H1 (cell line): ENCODE measurements around the gene ZFP36L1. TPM values are rescaled to one million over a fixed set of nuclear protein-coding genes. Genes with fewer than 3 reads are reported as not detected.

Experiments used
- CHD2 ChIP-seq: IDR thresholded peaks from 2 replicates; pipeline ENCODE4 v1.6.1; 2012; ENCODE audit warnings: low read length, improper control_type of control experiment
- CREB1 ChIP-seq: IDR thresholded peaks from 2 replicates; pipeline ENCODE4 v1.6.1; 2012; ENCODE audit warnings: inconsistent platforms
- EP300 ChIP-seq, 2 experiments: IDR thresholded peaks; 1 replicate in 1 of 2; 2 replicates in 1 of 2; pipeline ENCODE4 v1.6.1; 2011 to 2012; ENCODE audit warnings: low read depth in 2 of 2, low read length in 2 of 2, mild to moderate bottlenecking in 2 of 2, borderline replicate concordance in 1 of 2, inconsistent platforms in 1 of 2, moderate library complexity in 1 of 2
- JUN ChIP-seq: IDR thresholded peaks from 2 replicates; pipeline ENCODE4 v1.6.1; 2011; ENCODE audit warnings: low read depth, mild to moderate bottlenecking, improper control_type of control experiment, low read length
- POU5F1 ChIP-seq: IDR thresholded peaks from 2 replicates; pipeline ENCODE4 v1.6.1; 2011; ENCODE audit warnings: low read depth, mild to moderate bottlenecking, low read length, moderate library complexity
- SIN3A ChIP-seq, 2 experiments: IDR thresholded peaks in 1 of 2; conservative IDR thresholded peaks in 1 of 2; 2 replicates each; pipeline ENCODE4 v1.6.1; 2011 to 2012; ENCODE audit warnings: low read length in 2 of 2, improper control_type of control experiment in 1 of 2, low read depth in 1 of 2, mild to moderate bottlenecking in 1 of 2
- YY1 ChIP-seq: IDR thresholded peaks from 2 replicates; pipeline ENCODE4 v1.6.1; 2011; ENCODE audit warnings: low read depth, mild to moderate bottlenecking, low read length
- polyA plus RNA-seq, 7 experiments: library from polyadenylated mRNA; depleted of rRNA in 3 of 7; stranded (reverse) in 5 of 7; unstranded in 2 of 7; fragments of >200 nt in 5 of 7; fragments of 200-250 nt in 2 of 7; gene quantifications; 1 replicate in 5 of 7; 2 replicates in 1 of 7; 4 replicates in 1 of 7; pipeline versions ENCODE4 v1.2.1 to v1.2.3, GENCODE V29; 2011 to 2013; ENCODE audit warnings: missing spikeins in 2 of 7, mixed read lengths in 2 of 7
- total RNA-seq: library from RNA; stranded (reverse); fragmentation: NEBNext Ultra II Directional; extraction: Animal tissue kit (Norgen Biotek cat#: 25700); gene quantifications from 2 replicates; pipeline ENCODE4 v1.2.1, GENCODE V29; 2021
- TF ChIP-seq, protein P1 (sequence below): IDR thresholded peaks from 2 replicates; pipeline ENCODE4 v1.6.1; 2012; ENCODE audit warnings: inconsistent platforms
- TF ChIP-seq, protein P2 (sequence below): fragments of 300-600 bp; sonication (generic); IDR thresholded peaks from 2 replicates; pipeline ENCODE4 v1.7.1; 2012; ENCODE audit warnings: low read length, moderate library complexity, mild to moderate bottlenecking, inconsistent platforms; ENCODE audit not compliant: insufficient replicate concordance

ZFP36L1 gene
- total and polyA plus RNA-seq, 2 of the 8 experiments (the other 6 are each of a cell fraction or from before 2014, with no cell fraction given), result 80.4 to 132 TPM

DNA sequence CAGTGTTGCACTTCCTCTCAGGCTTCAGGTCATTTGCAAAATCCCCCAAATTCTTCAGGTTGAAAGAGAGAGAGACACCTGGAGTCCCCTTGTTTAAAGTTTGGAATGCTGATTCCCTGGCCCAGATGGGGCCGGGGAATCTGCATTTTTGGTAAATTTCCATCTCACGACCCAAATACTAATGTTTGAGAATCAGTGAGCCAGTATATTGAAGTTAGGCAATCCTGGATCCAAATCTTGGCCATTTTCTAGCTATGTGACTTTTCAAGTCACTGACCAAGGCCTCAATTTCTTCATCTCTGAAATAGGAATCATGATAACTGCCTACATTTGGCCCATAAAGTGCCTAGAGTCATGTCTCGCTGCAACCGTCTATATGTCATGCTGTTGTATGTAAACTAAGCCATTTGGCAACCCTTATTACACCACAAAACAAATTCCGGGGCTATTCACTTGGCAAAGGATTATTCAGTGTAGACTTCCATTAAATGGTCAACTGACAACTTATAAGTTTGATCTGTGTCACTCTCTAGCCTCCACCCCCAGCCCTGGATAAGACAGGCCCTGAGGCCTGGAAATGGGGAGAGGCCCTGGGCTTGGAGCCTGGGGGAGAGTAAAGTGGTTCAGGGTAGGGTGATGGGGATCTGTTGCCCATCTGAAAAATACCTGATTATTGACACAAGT is 3.7 kb upstream of the ZFP36L1 start (continued):
- TF ChIP-seq, protein P1, sequence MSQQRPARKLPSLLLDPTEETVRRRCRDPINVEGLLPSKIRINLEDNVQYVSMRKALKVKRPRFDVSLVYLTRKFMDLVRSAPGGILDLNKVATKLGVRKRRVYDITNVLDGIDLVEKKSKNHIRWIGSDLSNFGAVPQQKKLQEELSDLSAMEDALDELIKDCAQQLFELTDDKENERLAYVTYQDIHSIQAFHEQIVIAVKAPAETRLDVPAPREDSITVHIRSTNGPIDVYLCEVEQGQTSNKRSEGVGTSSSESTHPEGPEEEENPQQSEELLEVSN, result no peak
- TF ChIP-seq, protein P2, sequence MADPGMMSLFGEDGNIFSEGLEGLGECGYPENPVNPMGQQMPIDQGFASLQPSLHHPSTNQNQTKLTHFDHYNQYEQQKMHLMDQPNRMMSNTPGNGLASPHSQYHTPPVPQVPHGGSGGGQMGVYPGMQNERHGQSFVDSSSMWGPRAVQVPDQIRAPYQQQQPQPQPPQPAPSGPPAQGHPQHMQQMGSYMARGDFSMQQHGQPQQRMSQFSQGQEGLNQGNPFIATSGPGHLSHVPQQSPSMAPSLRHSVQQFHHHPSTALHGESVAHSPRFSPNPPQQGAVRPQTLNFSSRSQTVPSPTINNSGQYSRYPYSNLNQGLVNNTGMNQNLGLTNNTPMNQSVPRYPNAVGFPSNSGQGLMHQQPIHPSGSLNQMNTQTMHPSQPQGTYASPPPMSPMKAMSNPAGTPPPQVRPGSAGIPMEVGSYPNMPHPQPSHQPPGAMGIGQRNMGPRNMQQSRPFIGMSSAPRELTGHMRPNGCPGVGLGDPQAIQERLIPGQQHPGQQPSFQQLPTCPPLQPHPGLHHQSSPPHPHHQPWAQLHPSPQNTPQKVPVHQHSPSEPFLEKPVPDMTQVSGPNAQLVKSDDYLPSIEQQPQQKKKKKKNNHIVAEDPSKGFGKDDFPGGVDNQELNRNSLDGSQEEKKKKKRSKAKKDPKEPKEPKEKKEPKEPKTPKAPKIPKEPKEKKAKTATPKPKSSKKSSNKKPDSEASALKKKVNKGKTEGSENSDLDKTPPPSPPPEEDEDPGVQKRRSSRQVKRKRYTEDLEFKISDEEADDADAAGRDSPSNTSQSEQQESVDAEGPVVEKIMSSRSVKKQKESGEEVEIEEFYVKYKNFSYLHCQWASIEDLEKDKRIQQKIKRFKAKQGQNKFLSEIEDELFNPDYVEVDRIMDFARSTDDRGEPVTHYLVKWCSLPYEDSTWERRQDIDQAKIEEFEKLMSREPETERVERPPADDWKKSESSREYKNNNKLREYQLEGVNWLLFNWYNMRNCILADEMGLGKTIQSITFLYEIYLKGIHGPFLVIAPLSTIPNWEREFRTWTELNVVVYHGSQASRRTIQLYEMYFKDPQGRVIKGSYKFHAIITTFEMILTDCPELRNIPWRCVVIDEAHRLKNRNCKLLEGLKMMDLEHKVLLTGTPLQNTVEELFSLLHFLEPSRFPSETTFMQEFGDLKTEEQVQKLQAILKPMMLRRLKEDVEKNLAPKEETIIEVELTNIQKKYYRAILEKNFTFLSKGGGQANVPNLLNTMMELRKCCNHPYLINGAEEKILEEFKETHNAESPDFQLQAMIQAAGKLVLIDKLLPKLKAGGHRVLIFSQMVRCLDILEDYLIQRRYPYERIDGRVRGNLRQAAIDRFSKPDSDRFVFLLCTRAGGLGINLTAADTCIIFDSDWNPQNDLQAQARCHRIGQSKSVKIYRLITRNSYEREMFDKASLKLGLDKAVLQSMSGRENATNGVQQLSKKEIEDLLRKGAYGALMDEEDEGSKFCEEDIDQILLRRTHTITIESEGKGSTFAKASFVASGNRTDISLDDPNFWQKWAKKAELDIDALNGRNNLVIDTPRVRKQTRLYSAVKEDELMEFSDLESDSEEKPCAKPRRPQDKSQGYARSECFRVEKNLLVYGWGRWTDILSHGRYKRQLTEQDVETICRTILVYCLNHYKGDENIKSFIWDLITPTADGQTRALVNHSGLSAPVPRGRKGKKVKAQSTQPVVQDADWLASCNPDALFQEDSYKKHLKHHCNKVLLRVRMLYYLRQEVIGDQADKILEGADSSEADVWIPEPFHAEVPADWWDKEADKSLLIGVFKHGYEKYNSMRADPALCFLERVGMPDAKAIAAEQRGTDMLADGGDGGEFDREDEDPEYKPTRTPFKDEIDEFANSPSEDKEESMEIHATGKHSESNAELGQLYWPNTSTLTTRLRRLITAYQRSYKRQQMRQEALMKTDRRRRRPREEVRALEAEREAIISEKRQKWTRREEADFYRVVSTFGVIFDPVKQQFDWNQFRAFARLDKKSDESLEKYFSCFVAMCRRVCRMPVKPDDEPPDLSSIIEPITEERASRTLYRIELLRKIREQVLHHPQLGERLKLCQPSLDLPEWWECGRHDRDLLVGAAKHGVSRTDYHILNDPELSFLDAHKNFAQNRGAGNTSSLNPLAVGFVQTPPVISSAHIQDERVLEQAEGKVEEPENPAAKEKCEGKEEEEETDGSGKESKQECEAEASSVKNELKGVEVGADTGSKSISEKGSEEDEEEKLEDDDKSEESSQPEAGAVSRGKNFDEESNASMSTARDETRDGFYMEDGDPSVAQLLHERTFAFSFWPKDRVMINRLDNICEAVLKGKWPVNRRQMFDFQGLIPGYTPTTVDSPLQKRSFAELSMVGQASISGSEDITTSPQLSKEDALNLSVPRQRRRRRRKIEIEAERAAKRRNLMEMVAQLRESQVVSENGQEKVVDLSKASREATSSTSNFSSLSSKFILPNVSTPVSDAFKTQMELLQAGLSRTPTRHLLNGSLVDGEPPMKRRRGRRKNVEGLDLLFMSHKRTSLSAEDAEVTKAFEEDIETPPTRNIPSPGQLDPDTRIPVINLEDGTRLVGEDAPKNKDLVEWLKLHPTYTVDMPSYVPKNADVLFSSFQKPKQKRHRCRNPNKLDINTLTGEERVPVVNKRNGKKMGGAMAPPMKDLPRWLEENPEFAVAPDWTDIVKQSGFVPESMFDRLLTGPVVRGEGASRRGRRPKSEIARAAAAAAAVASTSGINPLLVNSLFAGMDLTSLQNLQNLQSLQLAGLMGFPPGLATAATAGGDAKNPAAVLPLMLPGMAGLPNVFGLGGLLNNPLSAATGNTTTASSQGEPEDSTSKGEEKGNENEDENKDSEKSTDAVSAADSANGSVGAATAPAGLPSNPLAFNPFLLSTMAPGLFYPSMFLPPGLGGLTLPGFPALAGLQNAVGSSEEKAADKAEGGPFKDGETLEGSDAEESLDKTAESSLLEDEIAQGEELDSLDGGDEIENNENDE, result peak; percentile 83
- TF ChIP-seq JUN, result no peak
- no peak; the same call in 1 of the 2 replicates for TF ChIP-seq POU5F1
- no peak for TF ChIP-seq CHD2
- peak in 1 of 2 experiments; percentile 82; a peak in 1 of 3 replicates for TF ChIP-seq EP300 (IDR thresholded peaks at IDR 0.05; ENCODE audit: borderline replicate concordance in 1 of 2, low read depth in 2 of 2, low read length in 2 of 2)
- TF ChIP-seq SIN3A (conservative IDR thresholded peaks at IDR 0.05 in 1 of 2, IDR thresholded peaks at IDR 0.05 in 1 of 2; ENCODE audit: low read depth in 1 of 2, low read length in 2 of 2), result 0 out of 4 replicates have a peak, but pooled peaks have one; percentile 6 to 85
- peak; percentile 28; the same call in 1 of the 2 replicates for TF ChIP-seq YY1
- TF ChIP-seq CREB1, result no peak
